Adrenal gland (tissue), 5 donors: Measurements from ENCODE around the gene GPR152.
"Not testable (repeated sequence)": the region's sequence is repeated elsewhere in the genome, so short reads cannot be mapped to it uniquely, and the experiment has no call there.

Source experiments
- CTCF ChIP-seq, 6 experiments: fragments of 450-650 bp in 4 of 6; fragments of 200-600 bp in 2 of 6; sonication (generic) in 1 of 6; IDR thresholded peaks; 1 replicate in 5 of 6; 2 replicates in 1 of 6; pipeline versions ENCODE4 v1.5.1 to v1.8.0; 2016 to 2021; ENCODE audit warnings: antibody characterized with exemption in 6 of 6, mild to moderate bottlenecking in 2 of 6, moderate library complexity in 1 of 6
- POLR2A ChIP-seq, 2 donors: fragments of 450-650 bp; IDR thresholded peaks; one replicate each; pipeline ENCODE4 v1.6.1; 2017; ENCODE audit warnings: antibody characterized with exemption in 2 of 2, mild to moderate bottlenecking in 2 of 2, moderate library complexity in 1 of 2
- donor health status: DM: no; HTN: no; CAD: no.

GRCh38 chr11:67476692-67477091 is 24.2 kb upstream of the GPR152 start:
- TF ChIP-seq CTCF, POLR2A (IDR thresholded peaks at IDR 0.05): not testable (repeated sequence)
